A549 (cell line): Measurements from ENCODE around the gene TTLL3. TPM values are rescaled to one million over a fixed set of nuclear protein-coding genes. Genes with fewer than 3 reads are reported as not detected.

ENCODE experiments used
- ATAC-seq, 2 experiments: fragments of 200-7000 bp in 1 of 2; fragments of >200 bp in 1 of 2; cut with Nextera tagmentation in 1 of 2; cut with Tn5 transposase in 1 of 2; 3 replicates each; pipeline versions ENCODE4 v1.8.0 to v1.9.1; 2018 to 2020; ENCODE audit warnings: mild to moderate bottlenecking in 1 of 2, moderate library complexity in 1 of 2
- CTCF ChIA-PET: fragments of 300-600 bp; sonication (Branson Sonifier 250); formaldehyde crosslinking; extraction: SDS; loops from one replicate; lab custom pipeline; 2021; ENCODE audit warnings: antibody characterized with exemption, inconsistent platforms; lab: Yijun Ruan, JAX
- POLR2A ChIA-PET: fragments of 350-600 bp; formaldehyde crosslinking; extraction: SDS; loops from one replicate; lab custom pipeline; 2021; ENCODE audit warnings: antibody characterized with exemption, inconsistent platforms; lab: Yijun Ruan, JAX
- DNase-seq, 2 experiments: peaks; one replicate each; pipeline versions ENCODE4 v3.0.0 to v3.0.0-alpha.2; 2011 to 2016; ENCODE audit warnings: low read depth in 1 of 2, low spot score in 1 of 2
- FAIRE-seq: peaks from 2 replicates; lab custom pipeline; 2011; peaks lifted over from hg19 to GRCh38; lab: Jason Lieb, UNC
- H3K27ac ChIP-seq, 2 experiments: fragments of >200 bp; sonication (Bioruptor Twin); formaldehyde crosslinking; 3 replicates each; pipeline ENCODE4 v1.5.1; 2016 to 2017
- H3K4me1 ChIP-seq: fragments of >200 bp; sonication (Bioruptor Twin); formaldehyde crosslinking; 3 replicates; pipeline ENCODE4 v1.6.1; 2016
- H3K4me2 ChIP-seq: fragments of >200 bp; sonication (Bioruptor Twin); formaldehyde crosslinking; 3 replicates; pipeline ENCODE4 v1.6.1; 2016
- H3K4me3 ChIP-seq: fragments of >200 bp; sonication (Bioruptor Twin); formaldehyde crosslinking; 3 replicates; pipeline ENCODE4 v1.5.1; 2016
- H3K9me3 ChIP-seq: fragments of >200 bp; sonication (Bioruptor Twin); formaldehyde crosslinking; 3 replicates; pipeline ENCODE4 v1.6.1; 2016
- BCL3 ChIP-seq: fragments of >200 bp; sonication (Bioruptor Twin); formaldehyde crosslinking; IDR thresholded peaks from 3 replicates; pipeline ENCODE4 v1.6.1; 2016
- BHLHE40 ChIP-seq: IDR thresholded peaks from 2 replicates; pipeline ENCODE4 v1.6.1; 2012; ENCODE audit warnings: low read depth, low read length, inconsistent platforms
- ESRRA ChIP-seq: fragments of 150-350 bp; IDR thresholded peaks from 2 replicates; pipeline ENCODE4 v1.6.1; 2014; ENCODE audit warnings: mild to moderate bottlenecking, low read length, borderline replicate concordance
- JUN ChIP-seq, 2 experiments: fragments of >200 bp; sonication (Bioruptor Twin); formaldehyde crosslinking; IDR thresholded peaks; 2 replicates in 1 of 2; 3 replicates in 1 of 2; pipeline ENCODE4 v1.6.1; 2016 to 2017
- JUNB ChIP-seq: fragments of >200 bp; sonication (Bioruptor Twin); formaldehyde crosslinking; IDR thresholded peaks from 2 replicates; pipeline ENCODE4 v1.6.1; 2016
- MAX ChIP-seq: IDR thresholded peaks from 2 replicates; pipeline ENCODE4 v1.6.1; 2012
- MYC ChIP-seq: IDR thresholded peaks from 2 replicates; pipeline ENCODE4 v1.6.1; 2012; ENCODE audit warnings: mild to moderate bottlenecking, inconsistent platforms, low read length, improper control_type of control experiment, borderline replicate concordance
- NFE2L2 ChIP-seq: fragments of 150-350 bp; conservative IDR thresholded peaks from 2 replicates; pipeline ENCODE4 v1.6.1; 2014; ENCODE audit warnings: low read length
- NR3C1 ChIP-seq: fragments of >200 bp; sonication (Bioruptor Twin); formaldehyde crosslinking; IDR thresholded peaks from 3 replicates; pipeline ENCODE4 v1.6.1; 2017
- PBX3 ChIP-seq: IDR thresholded peaks from 2 replicates; pipeline ENCODE4 v1.6.1; 2012
- POLR2A ChIP-seq: IDR thresholded peaks from 2 replicates; pipeline ENCODE4 v1.6.1; 2012; ENCODE audit warnings: mild to moderate bottlenecking, low read length
- RAD21 ChIP-seq, 2 experiments: fragments of >200 bp in 1 of 2; sonication (Bioruptor Twin) in 1 of 2; formaldehyde crosslinking in 1 of 2; IDR thresholded peaks in 1 of 2; conservative IDR thresholded peaks in 1 of 2; 2 replicates in 1 of 2; 3 replicates in 1 of 2; pipeline ENCODE4 v1.6.1; 2012 to 2018; ENCODE audit warnings: inconsistent platforms in 1 of 2
- TFCP2L1 ChIP-seq: fragments of 250-450 bp; sonication (Bioruptor Pico); IDR thresholded peaks from 2 replicates; pipeline ENCODE4 v1.5.0; 2021; ENCODE audit warnings: mild to moderate bottlenecking
- USF2 ChIP-seq: fragments of 450-650 bp; IDR thresholded peaks from 2 replicates; pipeline ENCODE4 v1.6.1; 2014; ENCODE audit warnings: antibody characterized with exemption
- WGBS: methylation state at CpG from one replicate; pipeline ENCODE4 v1.1.6; 2017; ENCODE audit errors: missing lambda C conversion rate; 5-methylcytosine and 5-hydroxymethylcytosine counted together
- polyA plus RNA-seq, 4 experiments: library from polyadenylated mRNA; depleted of rRNA in 3 of 4; stranded (reverse); fragments of >200 nt; fragmentation: RNase III in 1 of 4; extraction: RNeasy Plus Mini Kit Qiagen cat#74134 plus additional on column Dnase treatment in 1 of 4; gene quantifications; 2 replicates in 3 of 4; 3 replicates in 1 of 4; pipeline ENCODE4 v1.2.3, GENCODE V29; 2011 to 2017
- TF ChIP-seq, protein P1 (sequence below): IDR thresholded peaks from 2 replicates; pipeline ENCODE4 v1.6.1; 2012; ENCODE audit warnings: low read depth, borderline replicate concordance
- TF ChIP-seq, protein P2 (sequence below): fragments of 250-450 bp; sonication (Bioruptor Pico); IDR thresholded peaks from 2 replicates; pipeline ENCODE4 v1.5.0; 2020; ENCODE audit warnings: low read depth, mild to moderate bottlenecking, moderate library complexity

Gene TTLL3
- polyA plus RNA-seq, 2 of the 4 experiments (the other 2 are of a cell fraction): 10.3 to 13.0 TPM

GRCh38 chr3:9843715-9844438, 33.8 kb downstream of the TTLL3 start, which contains the start of gene RPUSD3:
Gene RPUSD3 (minus strand): TSS chr3:9844008. CDS start chr3:9843990, 18 bp downstream.
- TF ChIP-seq, protein P1, sequence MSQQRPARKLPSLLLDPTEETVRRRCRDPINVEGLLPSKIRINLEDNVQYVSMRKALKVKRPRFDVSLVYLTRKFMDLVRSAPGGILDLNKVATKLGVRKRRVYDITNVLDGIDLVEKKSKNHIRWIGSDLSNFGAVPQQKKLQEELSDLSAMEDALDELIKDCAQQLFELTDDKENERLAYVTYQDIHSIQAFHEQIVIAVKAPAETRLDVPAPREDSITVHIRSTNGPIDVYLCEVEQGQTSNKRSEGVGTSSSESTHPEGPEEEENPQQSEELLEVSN: peak; percentile 46; the same call in 1 of the 2 replicates
- 0 out of 5 replicates have a peak, but pooled peaks of 1 of the 2 experiments have one; percentile 14 for TF ChIP-seq RAD21 (conservative IDR thresholded peaks at IDR 0.05 in 1 of 2, IDR thresholded peaks at IDR 0.05 in 1 of 2)
- no peak for TF ChIP-seq ESRRA
- TF ChIP-seq JUN (IDR thresholded peaks at IDR 0.05): peak; percentile 77
- no peak for TF ChIP-seq NFE2L2
- TF ChIP-seq MYC: peak; percentile 52; the same call in 1 of the 2 replicates
- TF ChIP-seq BCL3: peak; percentile 67; the same call in 1 of the 3 replicates
- TF ChIP-seq POLR2A: peak; percentile 82
- TF ChIP-seq TFCP2L1 (CRISPR knock-in tag): 0 out of 2 replicates have a peak, but pooled peaks have one; percentile 46
- peak; percentile 80 for TF ChIP-seq MAX
- no peak for TF ChIP-seq JUNB
- TF ChIP-seq PBX3: peak; percentile 99
- TF ChIP-seq BHLHE40: peak; percentile 52; the same call in 1 of the 2 replicates
- TF ChIP-seq NR3C1: no peak
- TF ChIP-seq, all 56 proteins: peak for 10
- ATAC-seq: peak; percentile 95 to 98
- Histone ChIP-seq H3K4me1 (peaks cover 11% of the 10 kb centered on the region; the same call in 2 of the 3 replicates), H3K9me3 (no peaks in the 10 kb centered on the region), H3K27ac (peak within 1 kb of the TSS; percentile 85 to 89), H3K4me3 (peak within 1 kb of the TSS; percentile 79), H3K4me2 (peak within 1 kb of the TSS; percentile 66)
- DNase-seq: peak; percentile 95 to 99
- CTCF ChIA-PET: interaction anchor here (0.7 to 6.1 kb wide), 6 partner anchors 20 to 128 kb away, joined by 3 to 55 read pairs (median 7); partner anchors contain the start of gene CRELD1
- WGBS: 2% methylated on average over 41 of the region's 42 CpGs
- no peak for FAIRE-seq
- POLR2A ChIA-PET: interaction anchor here (0.7 to 2.3 kb wide), 6 partner anchors 40 to 103 kb away, joined by 3 to 11 read pairs (median 4); partner anchors contain the start of gene CRELD1

DNA sequence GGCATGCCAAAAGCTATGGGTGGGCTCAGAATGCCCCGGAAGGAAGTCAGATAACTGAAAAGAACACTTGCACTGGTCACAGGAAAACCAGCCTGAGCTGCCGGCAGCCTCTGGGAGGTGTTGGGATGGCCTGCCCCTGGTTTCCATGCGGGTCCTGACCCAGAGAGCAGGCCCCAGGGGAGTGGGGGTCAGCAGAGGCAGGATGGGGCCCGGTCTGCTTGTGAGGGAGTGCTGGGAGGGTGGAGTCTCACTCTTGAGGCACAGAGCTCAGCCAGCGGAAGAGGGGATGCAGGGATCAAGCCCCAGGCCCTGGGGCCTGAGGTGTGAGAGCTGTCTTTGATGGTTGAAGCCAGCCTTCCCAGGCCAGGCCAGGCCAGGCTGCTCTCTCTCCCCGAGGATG, 36.2 kb downstream of the TTLL3 start:
- TF ChIP-seq USF2: no peak
- TF ChIP-seq, protein P2, sequence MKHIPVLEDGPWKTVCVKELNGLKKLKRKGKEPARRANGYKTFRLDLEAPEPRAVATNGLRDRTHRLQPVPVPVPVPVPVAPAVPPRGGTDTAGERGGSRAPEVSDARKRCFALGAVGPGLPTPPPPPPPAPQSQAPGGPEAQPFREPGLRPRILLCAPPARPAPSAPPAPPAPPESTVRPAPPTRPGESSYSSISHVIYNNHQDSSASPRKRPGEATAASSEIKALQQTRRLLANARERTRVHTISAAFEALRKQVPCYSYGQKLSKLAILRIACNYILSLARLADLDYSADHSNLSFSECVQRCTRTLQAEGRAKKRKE (CRISPR knock-in tag): no peak
- no peaks in the 10 kb centered on the region for H3K9me3 ChIP-seq
- no peak for DNase-seq
- H3K4me2 ChIP-seq: no peak overlapping the region
- H3K27ac ChIP-seq: no peak overlapping the region
- WGBS: 89% methylated on average over 6 of the region's 6 CpGs
- H3K4me3 ChIP-seq: no peak overlapping the region
- CTCF ChIA-PET: interaction anchor here (0.5 to 4.9 kb wide), 8 partner anchors 20 to 130 kb away, joined by 3 to 30 read pairs (median 4); partner anchors contain the start of gene CRELD1
- POLR2A ChIA-PET: no interaction called here
- H3K4me1 ChIP-seq: peaks cover 11% of the 10 kb centered on the region; the same call in 2 of the 3 replicates
- ATAC-seq: no peak
- FAIRE-seq: no peak
